ENCODE measurements around the gene KNL1. TPM values are rescaled to one million over a fixed set of nuclear protein-coding genes. Genes with fewer than 3 reads are reported as not detected.
"Not testable (repeated sequence)": the region's sequence is repeated elsewhere in the genome, so short reads cannot be mapped to it uniquely, and the experiment has no call there.

The KNL1 gene, protein sequence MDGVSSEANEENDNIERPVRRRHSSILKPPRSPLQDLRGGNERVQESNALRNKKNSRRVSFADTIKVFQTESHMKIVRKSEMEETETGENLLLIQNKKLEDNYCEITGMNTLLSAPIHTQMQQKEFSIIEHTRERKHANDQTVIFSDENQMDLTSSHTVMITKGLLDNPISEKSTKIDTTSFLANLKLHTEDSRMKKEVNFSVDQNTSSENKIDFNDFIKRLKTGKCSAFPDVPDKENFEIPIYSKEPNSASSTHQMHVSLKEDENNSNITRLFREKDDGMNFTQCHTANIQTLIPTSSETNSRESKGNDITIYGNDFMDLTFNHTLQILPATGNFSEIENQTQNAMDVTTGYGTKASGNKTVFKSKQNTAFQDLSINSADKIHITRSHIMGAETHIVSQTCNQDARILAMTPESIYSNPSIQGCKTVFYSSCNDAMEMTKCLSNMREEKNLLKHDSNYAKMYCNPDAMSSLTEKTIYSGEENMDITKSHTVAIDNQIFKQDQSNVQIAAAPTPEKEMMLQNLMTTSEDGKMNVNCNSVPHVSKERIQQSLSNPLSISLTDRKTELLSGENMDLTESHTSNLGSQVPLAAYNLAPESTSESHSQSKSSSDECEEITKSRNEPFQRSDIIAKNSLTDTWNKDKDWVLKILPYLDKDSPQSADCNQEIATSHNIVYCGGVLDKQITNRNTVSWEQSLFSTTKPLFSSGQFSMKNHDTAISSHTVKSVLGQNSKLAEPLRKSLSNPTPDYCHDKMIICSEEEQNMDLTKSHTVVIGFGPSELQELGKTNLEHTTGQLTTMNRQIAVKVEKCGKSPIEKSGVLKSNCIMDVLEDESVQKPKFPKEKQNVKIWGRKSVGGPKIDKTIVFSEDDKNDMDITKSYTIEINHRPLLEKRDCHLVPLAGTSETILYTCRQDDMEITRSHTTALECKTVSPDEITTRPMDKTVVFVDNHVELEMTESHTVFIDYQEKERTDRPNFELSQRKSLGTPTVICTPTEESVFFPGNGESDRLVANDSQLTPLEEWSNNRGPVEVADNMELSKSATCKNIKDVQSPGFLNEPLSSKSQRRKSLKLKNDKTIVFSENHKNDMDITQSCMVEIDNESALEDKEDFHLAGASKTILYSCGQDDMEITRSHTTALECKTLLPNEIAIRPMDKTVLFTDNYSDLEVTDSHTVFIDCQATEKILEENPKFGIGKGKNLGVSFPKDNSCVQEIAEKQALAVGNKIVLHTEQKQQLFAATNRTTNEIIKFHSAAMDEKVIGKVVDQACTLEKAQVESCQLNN (N-terminal part only)
- 10 to 100 TPM; 18.2 to 22.7 (median 20.2) TPM for polyA plus RNA-seq (ENCODE audit: insufficient read length in 4 of 4)

DNA sequence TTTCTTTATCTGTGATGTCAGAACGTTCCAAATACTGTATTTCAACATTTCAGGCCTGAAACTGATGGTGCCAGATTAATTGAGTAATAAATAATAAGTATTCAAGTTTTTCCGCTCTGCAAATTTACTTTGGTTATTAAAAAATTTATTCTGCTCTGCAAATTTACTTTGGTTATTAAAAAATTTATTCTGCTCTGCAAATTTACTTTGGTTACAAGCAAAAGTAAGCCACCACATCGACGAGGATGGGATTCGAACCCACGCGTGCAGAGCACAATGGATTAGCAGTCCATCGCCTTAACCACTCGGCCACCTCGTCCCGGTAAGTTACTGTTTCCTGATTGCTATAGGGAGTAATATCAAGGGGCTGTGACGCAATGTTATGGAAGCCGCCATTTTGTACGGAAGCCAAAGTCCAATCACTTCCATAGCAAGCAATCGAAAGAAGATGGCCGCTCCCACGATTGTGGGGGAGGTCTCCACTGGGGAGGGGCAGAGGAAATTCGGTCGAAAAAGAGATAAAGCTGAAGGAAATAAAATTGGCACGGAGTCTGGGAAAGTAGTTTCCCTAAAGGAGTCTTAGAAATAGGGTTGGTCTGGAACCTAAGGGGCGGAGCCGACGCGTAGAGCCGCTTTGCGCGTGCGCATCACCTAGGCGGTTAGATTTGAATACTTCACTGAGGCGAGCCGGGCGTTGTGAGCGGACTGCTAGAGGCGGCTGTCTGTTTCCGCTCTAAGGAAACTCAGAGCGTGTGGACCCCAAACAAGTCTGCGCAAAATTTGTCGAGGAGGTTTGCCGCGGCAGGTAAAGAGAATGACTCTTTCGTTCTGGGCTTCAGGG is at the start of gene KNL1:
Gene KNL1, plus strand, starts transcription at position 662 of the 841 bp plus-strand sequence. CDS start 8,683 bp downstream, outside the sequence.
- peak; percentile 97 to 99 (median 98) for DNase-seq (ENCODE audit: low read depth in 4 of 4, low spot score in 3 of 4)

DNA sequence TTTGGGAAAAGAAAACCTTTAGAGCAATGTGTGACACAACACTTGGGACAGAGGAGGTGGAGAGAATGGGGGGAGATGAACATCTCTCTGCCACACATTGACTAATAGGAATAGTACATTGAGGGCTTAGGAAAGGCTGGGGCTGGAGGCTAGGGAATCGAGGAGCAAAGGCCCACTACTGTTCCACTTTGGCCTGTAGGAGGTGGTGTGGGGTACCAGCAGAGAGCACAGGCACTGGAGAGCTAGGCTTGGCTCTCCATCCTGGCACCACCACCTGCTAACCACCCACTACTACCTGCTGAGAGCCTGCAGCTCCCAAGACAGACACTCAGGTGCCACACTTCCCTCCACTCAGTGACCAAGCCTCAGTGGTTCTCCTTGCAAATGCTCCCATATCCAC is 48.6 kb upstream of the KNL1 start:
- DNase-seq (ENCODE audit: low read depth in 4 of 4, low spot score in 3 of 4): no peak

DNA sequence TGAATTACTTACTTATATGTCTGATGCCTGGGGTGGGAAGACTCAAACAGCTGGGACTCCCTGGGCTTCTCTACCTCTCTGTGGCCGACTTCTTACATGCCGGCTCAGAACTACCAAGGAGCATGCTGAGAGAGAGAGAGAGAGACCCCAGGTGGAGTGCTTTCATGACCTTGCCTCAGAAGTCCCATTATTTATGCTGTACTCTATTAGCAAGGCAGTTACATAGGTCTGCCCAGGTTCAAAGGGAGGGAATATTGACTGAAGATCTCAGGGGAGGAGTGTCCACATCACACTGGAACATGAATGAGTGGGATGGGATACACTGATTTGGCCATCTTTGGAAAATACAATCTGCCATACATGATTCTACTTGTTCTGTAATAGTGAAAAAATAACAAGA is 45.4 kb upstream of the KNL1 start:
- DNase-seq (ENCODE audit: low read depth in 4 of 4, low spot score in 3 of 4): no peak

DNA sequence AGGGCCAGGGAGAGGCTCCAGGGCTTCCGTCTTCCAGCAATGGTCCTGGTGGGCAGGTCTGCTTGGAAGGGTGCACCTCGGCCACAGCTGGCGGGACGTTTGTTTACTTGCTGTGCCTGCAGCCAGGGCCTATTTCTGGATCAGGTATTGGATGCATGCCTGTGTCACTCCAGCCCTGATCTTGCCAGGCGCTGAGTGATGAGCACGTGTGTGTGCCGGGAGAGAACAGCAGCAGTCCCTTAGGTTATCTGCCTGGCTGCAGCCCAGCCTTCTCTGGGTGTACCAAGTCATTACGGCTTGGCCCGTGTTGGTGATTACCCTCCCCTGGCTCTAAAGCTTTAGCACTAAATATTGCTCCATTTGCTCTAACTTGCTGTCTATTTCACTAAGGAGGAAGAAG is 44.2 kb upstream of the KNL1 start:
- DNase-seq (ENCODE audit: low read depth in 4 of 4, low spot score in 3 of 4): no peak

DNA sequence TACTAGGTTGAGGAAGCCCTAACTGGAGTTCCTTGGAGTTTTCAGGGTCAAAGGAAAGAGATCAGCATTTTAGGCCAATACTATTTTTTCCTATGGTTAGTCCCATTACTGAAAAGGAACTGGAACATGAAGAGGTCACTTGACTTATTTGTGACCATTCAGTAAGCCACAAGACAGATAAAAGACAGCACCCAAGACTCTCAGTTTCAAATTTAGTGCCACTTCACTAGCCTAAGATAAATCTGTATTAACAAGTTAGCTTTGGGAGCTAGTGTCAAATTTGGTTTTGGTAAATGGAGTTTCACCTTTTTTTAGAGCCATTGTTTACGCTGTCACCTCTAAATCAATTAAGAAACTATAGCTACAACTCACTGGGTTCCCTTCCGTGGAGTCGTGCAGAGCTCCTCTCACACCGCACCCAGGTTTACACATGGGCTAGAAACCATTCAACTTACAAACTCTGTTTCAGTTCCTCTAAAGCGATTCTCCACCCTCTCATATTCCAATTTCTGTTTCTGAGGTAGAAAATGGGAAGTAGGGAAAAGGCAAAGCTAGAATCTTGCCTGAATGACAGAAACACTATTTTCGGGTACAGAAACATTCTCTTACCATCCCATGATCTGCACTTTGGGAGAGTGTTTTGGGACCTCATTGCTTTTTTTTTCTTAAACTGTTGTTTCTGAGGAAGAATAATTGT is 43.6 kb upstream of the KNL1 start:
- no peak for DNase-seq (ENCODE audit: low read depth in 4 of 4, low spot score in 3 of 4)

DNA sequence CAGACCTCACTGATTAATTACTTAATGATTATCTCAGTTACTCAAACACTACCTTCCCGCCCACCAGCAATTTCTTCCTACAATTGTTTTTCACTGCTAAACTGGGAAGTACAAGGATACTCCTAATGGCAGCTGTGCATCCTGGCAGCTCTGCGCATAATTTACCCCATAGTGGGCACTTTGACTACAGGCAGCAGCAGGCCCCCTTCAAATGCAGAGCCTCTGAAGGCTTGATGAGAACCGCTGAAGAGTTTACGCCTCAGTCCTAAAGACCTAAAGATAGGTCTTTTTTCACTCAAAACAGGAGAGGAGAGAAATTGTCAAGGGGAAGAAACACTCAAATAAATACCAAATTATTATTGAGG is 39.9 kb upstream of the KNL1 start:
- DNase-seq (ENCODE audit: low read depth in 4 of 4, low spot score in 3 of 4): no peak

DNA sequence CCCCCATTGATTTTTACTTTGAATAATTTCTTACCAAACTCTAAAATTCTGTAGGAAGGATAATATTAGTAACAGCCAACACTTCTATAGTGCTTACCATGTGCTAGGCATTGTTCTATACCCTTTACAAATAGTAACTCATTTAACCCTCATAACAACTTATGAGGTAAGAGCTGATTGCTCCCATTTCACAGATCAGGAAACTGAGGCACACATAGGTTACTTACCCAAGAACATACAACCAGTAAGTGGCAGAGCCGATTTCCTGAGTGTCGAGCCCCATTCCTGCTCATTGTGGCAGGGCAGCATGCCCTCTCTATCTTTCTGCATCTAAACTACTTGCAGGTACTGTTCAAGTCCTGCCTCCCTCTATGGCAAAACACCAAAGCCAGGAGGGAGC is 38.2 kb upstream of the KNL1 start:
- DNase-seq (ENCODE audit: low read depth in 4 of 4, low spot score in 3 of 4): no peak

DNA sequence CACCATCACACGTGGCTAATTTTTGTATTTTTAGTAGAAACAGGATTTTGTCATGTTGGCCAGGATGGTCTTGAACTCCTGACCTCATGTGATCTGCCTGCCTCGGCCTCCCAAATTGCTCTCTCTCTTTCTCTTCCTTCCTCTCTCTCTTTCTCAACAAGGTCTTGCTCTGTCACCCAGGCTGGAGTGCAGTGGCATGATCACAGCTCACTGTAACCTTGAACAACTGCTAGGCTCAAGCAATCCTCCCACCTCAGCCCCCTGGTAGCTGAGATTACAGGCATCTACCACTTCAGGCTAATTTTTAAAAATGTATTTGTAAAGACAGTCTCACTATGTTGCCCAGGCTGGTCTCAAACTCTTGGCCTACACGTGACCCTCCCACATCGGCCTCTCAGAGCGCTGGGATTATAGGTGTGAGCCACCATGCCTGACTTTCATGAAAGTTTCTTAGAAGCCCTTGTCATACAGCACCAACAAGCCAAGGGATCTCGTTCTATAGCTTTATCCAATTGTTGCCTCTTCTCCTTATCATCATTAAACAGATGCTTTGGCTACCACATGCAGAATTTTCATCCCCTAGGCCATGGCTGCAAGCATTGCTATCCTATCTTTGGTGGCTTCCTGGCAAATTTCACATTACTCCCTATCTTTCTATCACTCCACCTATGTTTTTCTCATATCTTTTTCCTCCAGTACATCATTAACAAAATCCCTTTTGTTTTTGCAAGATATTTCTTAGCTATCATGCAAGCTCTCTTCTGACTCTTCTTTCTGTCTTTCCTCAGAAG is 34.9 kb upstream of the KNL1 start:
- DNase-seq (ENCODE audit: low read depth in 4 of 4, low spot score in 3 of 4): no peak

DNA sequence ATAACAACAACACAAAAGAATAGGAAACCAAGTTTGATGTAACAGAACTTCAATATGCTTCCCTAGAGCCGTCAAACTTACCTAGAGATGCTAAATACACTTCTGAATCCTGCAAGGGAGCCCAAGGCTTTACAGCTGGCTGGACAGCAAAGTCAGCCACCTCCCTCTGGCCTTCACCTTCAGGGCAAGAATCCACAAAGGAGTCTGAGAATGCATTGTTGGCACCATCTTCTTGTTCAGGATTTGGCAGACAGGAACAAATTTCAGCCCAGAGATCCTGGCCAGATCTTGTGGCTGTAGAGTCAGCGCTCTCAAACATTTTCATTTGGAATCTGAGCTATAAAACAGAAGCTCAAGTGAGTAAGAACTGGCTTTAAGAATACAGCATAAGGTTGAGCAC is 31.4 kb upstream of the KNL1 start:
- no peak for DNase-seq (ENCODE audit: low read depth in 4 of 4, low spot score in 3 of 4)

DNA sequence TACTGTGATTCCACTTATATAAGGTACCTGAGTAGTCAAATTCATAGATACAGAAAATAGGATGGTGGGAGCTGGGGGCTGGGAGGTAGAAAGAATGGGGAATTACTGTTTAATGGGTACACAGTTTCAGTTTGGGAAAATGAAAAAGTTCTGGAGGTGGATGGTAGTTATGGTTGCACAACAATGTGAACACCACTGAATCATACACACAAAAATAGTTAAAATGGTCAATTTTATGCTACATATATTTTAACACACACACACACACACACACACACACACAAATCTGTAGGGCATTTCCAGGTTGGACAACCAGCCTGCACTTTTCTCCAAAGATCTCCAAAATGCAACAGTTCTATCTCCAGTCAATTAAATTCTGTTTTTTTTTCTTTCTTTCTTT is 30.6 kb upstream of the KNL1 start:
- no peak for DNase-seq (ENCODE audit: low read depth in 4 of 4, low spot score in 3 of 4)

DNA sequence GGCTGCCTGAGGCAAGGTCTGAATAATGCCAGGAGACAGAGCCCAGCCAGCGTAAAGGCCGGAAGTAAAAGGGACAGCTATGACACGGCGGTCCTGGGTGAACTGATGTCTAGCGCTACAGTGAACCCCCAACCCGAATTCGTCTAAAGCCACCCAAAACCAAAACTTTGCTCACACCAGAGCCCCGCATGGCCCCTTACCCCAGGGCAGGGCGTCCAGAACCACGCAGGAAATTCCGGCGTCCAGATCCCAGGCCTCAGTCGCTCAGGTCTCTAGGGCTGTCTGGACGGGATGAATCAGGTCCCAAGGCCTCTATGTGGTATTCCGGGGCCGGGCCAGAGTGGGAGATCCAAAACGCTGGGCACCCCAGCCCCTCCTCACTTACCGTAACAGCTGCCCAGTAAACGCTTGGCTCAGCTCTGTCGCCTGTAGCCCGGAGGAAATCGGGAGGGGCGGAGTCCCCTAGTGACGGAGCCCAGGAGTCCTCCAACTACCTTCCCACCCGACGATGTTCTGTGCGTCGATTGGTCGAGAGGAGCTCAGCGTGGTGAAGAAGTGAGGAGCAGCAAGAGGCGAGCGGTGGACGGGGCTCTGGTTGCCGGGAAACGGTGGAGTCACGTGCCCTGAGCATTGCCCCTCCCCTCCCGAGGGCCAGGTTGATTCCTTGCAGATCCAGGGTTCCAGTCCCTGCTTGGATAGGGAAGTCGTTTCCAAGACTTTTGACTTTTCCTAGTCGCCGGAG is 29.3 kb upstream of the KNL1 start, which contains the start of gene CCDC32:
Gene CCDC32, minus strand, starts transcription at position 452 of the 742 bp plus-strand sequence. CDS start 2,027 bp downstream, outside the sequence.
- peak; percentile 86 to 98 (median 96) for DNase-seq (ENCODE audit: low read depth in 4 of 4, low spot score in 3 of 4)

DNA sequence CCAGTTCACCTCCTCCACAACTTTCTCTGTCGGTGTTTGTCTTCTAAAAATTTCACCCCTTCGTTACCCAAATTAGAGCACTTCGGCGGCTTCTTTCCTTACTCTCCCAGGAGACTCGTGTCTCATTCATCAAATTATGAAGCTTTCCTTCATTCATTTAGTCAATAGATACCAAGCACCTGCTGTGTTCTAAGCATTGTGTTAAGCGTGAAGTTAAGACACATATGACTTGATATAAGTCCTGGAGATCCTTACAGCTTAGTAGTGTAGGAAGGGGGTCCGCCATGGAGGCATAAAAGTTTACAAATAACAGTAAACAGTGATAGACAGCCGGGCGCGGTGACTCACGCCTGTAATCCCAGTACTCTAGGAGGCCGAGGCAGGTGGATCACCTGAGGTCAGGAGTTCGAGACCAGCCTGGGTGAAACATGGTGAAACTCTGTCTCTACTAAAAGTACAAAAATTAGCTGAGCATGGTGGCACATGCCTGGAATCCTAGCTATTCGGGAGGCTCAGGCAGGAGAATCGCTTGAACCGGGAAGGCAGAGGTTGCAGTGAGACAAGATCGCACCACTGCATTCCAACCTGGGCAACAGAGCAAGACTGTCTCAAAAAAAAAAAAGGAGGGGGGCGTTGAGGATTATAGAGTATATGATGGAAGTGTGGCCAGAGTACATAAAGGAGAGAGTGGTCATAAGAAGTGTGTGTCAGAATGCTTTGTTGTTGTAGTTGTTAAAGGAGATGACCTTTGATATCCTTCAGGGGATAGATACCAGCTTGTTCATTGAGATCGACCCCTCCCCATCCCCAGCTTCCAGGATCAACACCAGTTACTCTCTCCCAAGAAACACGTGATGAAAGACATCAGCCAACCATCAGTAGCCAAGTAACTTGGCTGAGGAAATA is 28.5 kb upstream of the KNL1 start:
- DNase-seq (ENCODE audit: low read depth in 4 of 4, low spot score in 3 of 4): no peak

DNA sequence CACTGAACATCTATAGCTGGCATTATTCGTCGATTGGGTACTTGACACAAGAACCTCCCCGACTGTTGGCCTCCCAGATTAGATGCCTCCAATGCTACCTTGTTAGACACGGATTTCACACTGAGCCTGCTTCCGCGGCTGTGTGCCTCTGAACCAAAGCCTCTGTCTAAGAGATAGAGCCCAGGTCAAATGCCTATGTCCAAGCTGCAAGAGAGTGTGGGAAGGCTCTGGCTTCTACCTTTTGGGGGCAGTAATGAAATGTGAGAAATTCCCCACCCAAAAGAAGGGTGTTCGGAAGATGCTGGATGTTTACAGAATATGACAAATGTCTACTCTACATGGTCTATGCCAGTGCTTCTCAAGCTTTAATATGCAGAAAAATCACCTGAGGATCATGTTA is 26.9 kb upstream of the KNL1 start:
- DNase-seq (ENCODE audit: low read depth in 4 of 4, low spot score in 3 of 4): no peak

DNA sequence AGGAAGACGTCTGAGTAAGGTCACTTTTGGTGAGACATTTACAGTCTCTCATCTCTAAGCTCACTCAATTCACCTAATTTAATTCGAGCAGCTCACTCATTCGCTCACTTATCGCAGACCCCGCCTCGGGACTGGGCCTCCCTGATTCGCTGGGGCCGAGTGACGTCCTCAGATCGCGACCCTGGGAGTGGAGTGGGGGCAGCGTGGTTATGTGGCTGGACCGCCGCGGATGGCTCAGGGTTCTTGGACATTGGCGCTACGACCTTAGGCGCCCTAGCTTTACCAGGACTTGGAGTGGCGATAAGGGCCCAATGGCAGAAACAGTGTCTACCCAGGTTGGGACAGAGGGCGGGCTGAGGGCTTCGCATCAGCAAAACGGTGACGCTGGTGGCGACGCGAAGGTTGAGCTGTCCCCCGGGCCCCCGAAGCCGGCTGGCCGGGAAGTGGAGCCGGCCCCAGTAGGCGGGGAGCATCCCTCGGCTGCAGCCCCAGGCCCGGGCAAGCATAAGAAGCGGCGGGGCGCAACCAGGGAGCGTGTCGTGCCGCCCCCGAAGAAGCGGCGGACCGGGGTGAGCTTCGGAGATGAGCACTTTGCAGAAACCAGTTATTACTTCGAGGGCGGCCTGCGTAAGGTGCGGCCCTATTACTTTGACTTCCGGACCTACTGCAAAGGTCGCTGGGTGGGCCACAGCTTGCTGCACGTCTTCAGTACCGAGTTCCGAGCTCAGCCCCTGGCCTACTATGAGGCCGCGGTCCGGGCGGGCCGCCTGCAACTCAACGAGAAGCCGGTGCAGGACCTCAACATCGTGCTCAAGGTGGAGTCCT is 24.7 kb upstream of the KNL1 start, which contains the start of gene RPUSD2:
Gene RPUSD2, plus strand, starts transcription at position 171 of the 825 bp plus-strand sequence. Its CDS starts 39 bp downstream, at position 210.
- DNase-seq (ENCODE audit: low read depth in 4 of 4, low spot score in 3 of 4): peak; percentile 86 to 92 (median 88)

DNA sequence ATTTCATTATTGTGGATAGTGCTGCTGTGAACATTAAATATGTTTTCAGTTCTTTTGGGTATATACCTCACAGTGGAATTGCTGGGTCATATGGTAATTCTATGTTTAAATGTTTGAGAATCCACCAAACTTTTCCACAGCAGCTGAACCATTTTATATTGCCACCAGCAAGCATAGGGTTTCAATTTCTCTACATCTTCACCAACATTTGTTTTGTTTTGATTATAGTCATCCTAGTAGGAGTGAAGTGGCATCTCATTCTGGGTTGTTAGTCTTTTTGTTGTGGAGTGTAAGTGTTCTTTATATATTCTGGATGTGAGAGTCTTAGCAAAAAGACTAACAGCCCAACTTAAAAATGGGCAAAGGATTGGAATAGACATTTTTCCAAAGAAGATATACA is 18.9 kb upstream of the KNL1 start:
- no peak for DNase-seq (ENCODE audit: low read depth in 4 of 4, low spot score in 3 of 4)

DNA sequence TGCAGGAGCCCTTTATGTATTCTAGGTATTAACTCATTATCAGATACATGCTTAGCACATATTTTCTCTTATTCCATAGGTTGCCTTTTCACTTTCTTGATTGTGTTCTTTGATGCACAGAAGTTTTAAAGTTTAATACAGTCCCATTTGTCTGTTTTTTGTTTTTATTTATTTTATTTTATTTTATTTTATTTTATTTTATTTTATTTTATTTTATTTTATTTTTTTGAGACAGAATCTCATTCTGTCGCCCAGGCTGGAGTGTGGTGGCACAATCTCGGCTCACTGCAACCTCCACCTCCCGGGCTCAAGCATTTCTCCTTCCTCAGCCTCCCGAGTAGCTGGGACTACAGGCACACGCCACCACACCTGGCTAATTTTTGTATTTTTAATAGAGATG is 17.1 kb upstream of the KNL1 start:
- not testable (repeated sequence) for DNase-seq (ENCODE audit: low read depth in 4 of 4, low spot score in 3 of 4)

Data from right renal pelvis (tissue), 4 donors.